H1 (cell line): ENCODE data around the gene IFI30. TPM values are rescaled to one million over a fixed set of nuclear protein-coding genes. Genes with fewer than 3 reads are reported as not detected.
A peak's percentile ranks its signal among the peaks of the same experiment; 100 is the strongest.

Experiments
- CTCF ChIA-PET: fragments of 300-600 bp; sonication (Branson Sonifier 250); formaldehyde crosslinking; loops from one replicate; lab custom pipeline; 2021; ENCODE audit not compliant: partially characterized antibody; lab: Charles Lee
- POLR2A ChIA-PET: fragments of 300-600 bp; sonication (Branson Sonifier 250); formaldehyde crosslinking; loops from one replicate; lab custom pipeline; 2021; ENCODE audit warnings: inconsistent platforms; ENCODE audit not compliant: partially characterized antibody; lab: Charles Lee
- DNase-seq, 2 experiments: peaks; one replicate each; pipeline versions ENCODE4 v3.0.0 to v3.0.0-alpha.2; 2010 to 2022; ENCODE audit warnings: low spot score in 2 of 2, low read depth in 1 of 2, mixed read lengths in 1 of 2
- FAIRE-seq: peaks from 2 replicates; lab custom pipeline; 2011; peaks lifted over from hg19 to GRCh38; lab: Jason Lieb, UNC
- H2AFZ ChIP-seq: 2 replicates; pipeline ENCODE4 v1.8.1; 2012; ENCODE audit warnings: low read length, inconsistent platforms
- H2AK5ac ChIP-seq: 2 replicates; pipeline ENCODE4 v1.6.1; 2013; ENCODE audit warnings: low read depth, low read length
- H2BK120ac ChIP-seq: replicated peaks from 2 replicates; pipeline ENCODE3; 2013; ENCODE audit warnings: low read depth, low read length, inconsistent platforms
- H2BK12ac ChIP-seq: 2 replicates; pipeline ENCODE4 v1.6.1; 2013; ENCODE audit warnings: low read depth, low read length
- H2BK15ac ChIP-seq: 2 replicates; pipeline ENCODE4 v1.6.1; 2013; ENCODE audit warnings: low read length
- H2BK20ac ChIP-seq: 2 replicates; pipeline ENCODE4 v1.6.1; 2013; ENCODE audit warnings: low read length
- H2BK5ac ChIP-seq: 2 replicates; pipeline ENCODE4 v1.6.1; 2013; ENCODE audit warnings: low read depth, low read length
- H3K14ac ChIP-seq: 2 replicates; pipeline ENCODE4 v1.6.1; 2013; ENCODE audit warnings: inconsistent platforms; ENCODE audit not compliant: insufficient read length
- H3K18ac ChIP-seq: 2 replicates; pipeline ENCODE4 v1.6.1; 2013; ENCODE audit warnings: low read length; ENCODE audit errors: extremely low read depth
- H3K23ac ChIP-seq: 2 replicates; pipeline ENCODE4 v1.6.1; 2013; ENCODE audit warnings: inconsistent platforms; ENCODE audit not compliant: insufficient read length
- H3K23me2 ChIP-seq: 2 replicates; pipeline ENCODE4 v1.6.1; 2013; ENCODE audit warnings: low read depth, low read length
- H3K27ac ChIP-seq: 2 replicates; pipeline ENCODE4 v1.6.1; 2011; ENCODE audit warnings: low read depth, low read length, inconsistent platforms
- H3K27me3 ChIP-seq, 4 experiments: replicated peaks in 1 of 4; 1 replicate in 1 of 4; 2 replicates in 3 of 4; pipeline versions ENCODE4 v1.6.1 to v1.8.1; 2011 to 2013; ENCODE audit warnings: low read length in 3 of 4, mild to moderate bottlenecking in 3 of 4, inconsistent platforms in 2 of 4, mixed read lengths in 2 of 4, moderate library complexity in 1 of 4; ENCODE audit not compliant: control insufficient read depth in 3 of 4, insufficient read depth in 3 of 4; ENCODE audit errors: extremely low read depth in 1 of 4
- H3K36me3 ChIP-seq, 4 experiments: 2 replicates each; pipeline versions ENCODE4 v1.6.1 to v1.8.1; 2011 to 2013; ENCODE audit warnings: mild to moderate bottlenecking in 4 of 4, low read length in 3 of 4, moderate library complexity in 2 of 4, control low read depth in 1 of 4, inconsistent platforms in 1 of 4; ENCODE audit not compliant: insufficient read depth in 4 of 4, control insufficient read depth in 2 of 4
- H3K4ac ChIP-seq: replicated peaks from 2 replicates; pipeline ENCODE3; 2013; ENCODE audit warnings: low read length, low read depth, mixed read lengths, inconsistent platforms; ENCODE audit not compliant: insufficient read length
- H3K4me1 ChIP-seq, 4 experiments: replicated peaks in 1 of 4; 1 replicate in 1 of 4; 2 replicates in 3 of 4; pipeline versions ENCODE4 v1.6.1 to v1.8.1; 2011 to 2013; ENCODE audit warnings: low read length in 3 of 4, inconsistent platforms in 2 of 4, mixed read lengths in 1 of 4; ENCODE audit not compliant: insufficient read depth in 4 of 4, control insufficient read depth in 3 of 4
- H3K4me2 ChIP-seq, 2 experiments: 2 replicates each; pipeline versions ENCODE4 v1.6.1 to v1.8.1; 2011 to 2013; ENCODE audit warnings: low read depth in 2 of 2, low read length in 2 of 2, control low read depth in 1 of 2, inconsistent platforms in 1 of 2, mild to moderate bottlenecking in 1 of 2; ENCODE audit not compliant: insufficient read depth in 1 of 2
- H3K4me3 ChIP-seq, 4 experiments: fragments of 200-600, 300-600 bp in 1 of 4; sonication (generic), shearing (Covaris generic), sonication (Bioruptor Twin) in 1 of 4; 2 replicates each; pipeline versions ENCODE4 v1.5.1 to v1.8.1; 2011 to 2016; ENCODE audit warnings: low read length in 4 of 4, low read depth in 3 of 4, control low read depth in 2 of 4, inconsistent platforms in 2 of 4, mild to moderate bottlenecking in 2 of 4, mixed read lengths in 1 of 4, moderate library complexity in 1 of 4; ENCODE audit not compliant: insufficient read depth in 2 of 4; ENCODE audit errors: extremely low read depth in 1 of 4
- H3K56ac ChIP-seq: replicated peaks from 2 replicates; pipeline ENCODE3; 2013; ENCODE audit warnings: low read depth, mild to moderate bottlenecking, mixed read lengths, low read length, inconsistent platforms; ENCODE audit not compliant: insufficient read length
- H3K79me1 ChIP-seq: 2 replicates; pipeline ENCODE4 v1.6.1; 2013; ENCODE audit warnings: low read depth, low read length, control low read depth
- H3K79me2 ChIP-seq, 2 experiments: 2 replicates each; pipeline versions ENCODE4 v1.6.1 to v1.8.1; 2012 to 2013; ENCODE audit warnings: low read length in 2 of 2, mild to moderate bottlenecking in 2 of 2, inconsistent platforms in 1 of 2; ENCODE audit not compliant: insufficient read depth in 2 of 2, control insufficient read depth in 1 of 2
- H3K9ac ChIP-seq, 4 experiments: replicated peaks in 1 of 4; 1 replicate in 1 of 4; 2 replicates in 3 of 4; pipeline versions ENCODE4 v1.6.1 to v1.8.1; 2011 to 2013; ENCODE audit warnings: low read depth in 3 of 4, low read length in 3 of 4, control low read depth in 2 of 4, mild to moderate bottlenecking in 2 of 4, moderate library complexity in 2 of 4, inconsistent platforms in 1 of 4; ENCODE audit errors: extremely low read depth in 1 of 4
- H3K9me3 ChIP-seq, 2 experiments: 2 replicates each; pipeline versions ENCODE4 v1.6.1 to v1.8.1; 2012 to 2013; ENCODE audit warnings: mild to moderate bottlenecking in 2 of 2, moderate library complexity in 2 of 2, control low read depth in 1 of 2, inconsistent platforms in 1 of 2, low read depth in 1 of 2, low read length in 1 of 2, mixed read lengths in 1 of 2; ENCODE audit not compliant: insufficient read depth in 2 of 2
- H4K20me1 ChIP-seq, 2 experiments: replicated peaks in 1 of 2; 2 replicates each; pipeline versions ENCODE3 to v1.8.1; 2011 to 2013; ENCODE audit warnings: inconsistent platforms in 2 of 2, low read length in 2 of 2, mild to moderate bottlenecking in 1 of 2; ENCODE audit not compliant: insufficient read depth in 2 of 2, control insufficient read depth in 1 of 2
- H4K5ac ChIP-seq: 2 replicates; pipeline ENCODE4 v1.6.1; 2013; ENCODE audit warnings: low read length, low read depth, mixed read lengths, inconsistent platforms; ENCODE audit not compliant: insufficient read length
- H4K8ac ChIP-seq: 2 replicates; pipeline ENCODE4 v1.8.0; 2013; ENCODE audit warnings: mild to moderate bottlenecking, moderate library complexity, low read length, inconsistent platforms; ENCODE audit not compliant: insufficient read depth; ENCODE audit errors: extremely low read depth
- H4K91ac ChIP-seq: replicated peaks from 2 replicates; pipeline ENCODE3; 2013; ENCODE audit warnings: low read length, mixed read lengths, inconsistent platforms; ENCODE audit not compliant: insufficient read length
- FOSL1 ChIP-seq: IDR thresholded peaks from 2 replicates; pipeline ENCODE4 v1.6.1; 2011; ENCODE audit warnings: mild to moderate bottlenecking, low read depth, low read length, moderate library complexity; ENCODE audit not compliant: insufficient read depth
- KDM1A ChIP-seq: fragments of 200-600, 300-600 bp; sonication (generic); IDR thresholded peaks from 2 replicates; pipeline ENCODE4 v1.7.1; 2016; ENCODE audit warnings: mild to moderate bottlenecking, low read length, borderline replicate concordance
- WGBS, 2 experiments: shearing (Covaris generic) in 1 of 2; methylation state at CpG; one replicate each; pipeline versions ENCODE4 v1.1.6 to v1.1.7; 2013 to 2015; ENCODE audit warnings: low lambda C conversion rate in 2 of 2, mixed read lengths in 2 of 2, inconsistent platforms in 1 of 2, low coverage in 1 of 2, missing lambda C conversion rate in 1 of 2; ENCODE audit not compliant: insufficient replicate concordance in 2 of 2, insufficient coverage in 1 of 2, insufficient read length in 1 of 2; ENCODE audit errors: extremely low coverage in 1 of 2, missing lambda C conversion rate in 1 of 2; 5-methylcytosine and 5-hydroxymethylcytosine counted together
- polyA plus RNA-seq, 7 experiments: library from polyadenylated mRNA; depleted of rRNA in 3 of 7; stranded (reverse) in 5 of 7; unstranded in 2 of 7; fragments of >200 nt in 5 of 7; fragments of 200-250 nt in 2 of 7; gene quantifications; 1 replicate in 5 of 7; 2 replicates in 1 of 7; 4 replicates in 1 of 7; pipeline versions ENCODE4 v1.2.1 to v1.2.3, GENCODE V29; 2011 to 2013; ENCODE audit warnings: missing spikeins in 2 of 7, mixed read lengths in 2 of 7
- total RNA-seq: library from RNA; stranded (reverse); fragmentation: NEBNext Ultra II Directional; extraction: Animal tissue kit (Norgen Biotek cat#: 25700); gene quantifications from 2 replicates; pipeline ENCODE4 v1.2.1, GENCODE V29; 2021

The IFI30 gene
- total and polyA plus RNA-seq, 2 of the 8 experiments (the other 6 are each of a cell fraction or from before 2014, with no cell fraction given): 28.9 to 62.4 TPM

DNA sequence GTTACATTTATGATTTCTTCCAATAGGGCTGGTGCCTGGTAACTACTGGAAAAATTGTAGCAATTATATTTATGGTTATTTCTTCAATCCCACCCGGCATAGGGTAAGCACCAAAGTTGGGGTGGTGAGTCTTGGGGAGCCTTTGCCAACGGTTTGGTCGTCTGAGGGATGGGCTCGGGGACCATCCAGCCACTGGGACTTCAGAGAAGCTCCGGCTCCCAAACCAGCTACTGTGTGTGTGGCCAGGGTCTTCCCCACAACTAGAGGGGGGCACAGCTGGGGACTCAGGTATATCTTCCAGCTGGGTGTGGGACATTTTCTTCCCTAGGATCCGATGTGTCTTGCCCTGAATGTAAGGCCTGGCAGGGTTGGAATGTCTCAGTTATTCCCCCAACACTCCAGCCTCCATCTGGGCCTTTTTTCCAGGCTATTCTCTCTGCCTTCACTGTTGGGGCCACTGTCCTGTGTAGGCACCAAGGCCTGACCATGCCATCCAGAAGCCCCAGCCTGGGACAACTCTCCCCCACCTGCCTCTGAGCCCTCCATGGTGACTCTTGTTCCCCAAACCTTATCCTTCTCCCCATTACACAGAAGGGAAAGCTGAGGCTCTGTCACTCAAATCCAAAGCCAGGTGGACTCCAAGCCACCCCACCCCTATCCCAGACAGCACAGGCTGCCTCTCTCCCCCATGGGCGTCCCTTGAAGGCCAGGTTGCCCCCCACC, 1.1 kb upstream of the IFI30 start:
- Histone ChIP-seq H2BK120ac (no peak overlapping the region), H3K36me3 (peaks cover 4 to 12% (median 7%) of the 10 kb centered on the region in 4 experiments; a peak in 6 of 8 replicates), H3K9me3 (no peaks in the 10 kb centered on the region), H3K4me3 (no peak overlapping the region), H2AFZ (no peak overlapping the region), H2BK5ac (no peak overlapping the region), H3K27me3 (peaks cover 0 to 17% (median 7%) of the 10 kb centered on the region in 4 experiments; a peak in 5 of 7 replicates), H3K4me1 (peaks cover 0 to 5% (median 2%) of the 10 kb centered on the region in 4 experiments; a peak in 2 of 7 replicates), H3K79me2 (no peaks in the 10 kb centered on the region), H4K5ac (no peak overlapping the region), H3K23me2 (peaks cover 6% of the 10 kb centered on the region; the same call in 1 of the 2 replicates), H3K23ac (no peak overlapping the region), H4K91ac (no peak overlapping the region), H4K8ac (no peak overlapping the region), H3K4me2 (no peak overlapping the region), H4K20me1 (peaks cover 0 to 1% of the 10 kb centered on the region in 2 experiments), H3K79me1 (no peaks in the 10 kb centered on the region), H3K18ac (no peak overlapping the region), H3K56ac (no peak overlapping the region), H2BK12ac (no peak overlapping the region), H2BK15ac (no peak overlapping the region), H2BK20ac (no peak overlapping the region), H3K4ac (no peak overlapping the region), H3K27ac (no peak overlapping the region), H2AK5ac (0 out of 2 replicates have a peak overlapping the region, but pooled peaks have one; percentile 41), H3K9ac (no peak overlapping the region), H3K14ac (no peak overlapping the region)
- no peak for FAIRE-seq
- WGBS, 2 experiments: 76% methylated on average over 7 of the region's 7 CpGs; no CpG with 5 or more reads in 1 of the 2 experiments
- ChIA-PET POLR2A (interaction anchor here (0.6 to 1.8 kb wide), 8 partner anchors 9 to 127 kb away, joined by 3 to 7 read pairs (median 4); partner anchors contain the start of gene JUND), CTCF (interaction anchor here (0.8 to 1.4 kb wide), 5 partner anchors 9 to 81 kb away, joined by 3 to 4 read pairs (median 3); no protein-coding TSS in a partner anchor)
- no peak for DNase-seq
- TF ChIP-seq KDM1A (peak; percentile 90), FOSL1 (no peak)
